ACC112 (cell line): ENCODE results near the gene ACKR4.
"Not testable (repeated sequence)": the region's sequence is repeated elsewhere in the genome, so short reads cannot be mapped to it uniquely, and the experiment has no call there.

Source experiments
- H2AFZ ChIP-seq: fragments of 200-600 bp; sonication (generic); one replicate; pipeline ENCODE4 v1.6.0; 2017; ENCODE audit warnings: antibody characterized with exemption, low read length; ENCODE audit not compliant: unreplicated experiment
- H3K27ac ChIP-seq: fragments of 200-600 bp; sonication (generic); 2 replicates; pipeline ENCODE4 v1.5.1; 2014; ENCODE audit warnings: low read depth, mild to moderate bottlenecking, antibody characterized with exemption, low read length, moderate library complexity
- H3K27me3 ChIP-seq: fragments of 200-600 bp; sonication (generic); 2 replicates; pipeline ENCODE4 v1.6.1; 2014; ENCODE audit warnings: mild to moderate bottlenecking, antibody characterized with exemption, low read length, moderate library complexity, mixed read lengths; ENCODE audit not compliant: insufficient read depth
- H3K36me3 ChIP-seq: fragments of 200-600 bp; sonication (generic); 2 replicates; pipeline ENCODE4 v1.6.1; 2016; ENCODE audit warnings: mild to moderate bottlenecking, antibody characterized with exemption, low read length, moderate library complexity, mixed read lengths; ENCODE audit not compliant: insufficient read depth
- H3K4me1 ChIP-seq: fragments of 200-600 bp; sonication (generic); one replicate; pipeline ENCODE4 v1.6.1; 2016; ENCODE audit warnings: low read length, mixed read lengths; ENCODE audit not compliant: insufficient read depth, unreplicated experiment, control insufficient read depth
- H3K4me3 ChIP-seq: fragments of 200-600 bp; sonication (generic); 2 replicates; pipeline ENCODE4 v1.5.1; 2014; ENCODE audit warnings: mild to moderate bottlenecking, low read depth, low read length
- H3K79me2 ChIP-seq: fragments of 200-600 bp; sonication (generic); one replicate; pipeline ENCODE4 v1.6.0; 2016; ENCODE audit warnings: low read length; ENCODE audit not compliant: control insufficient read depth, unreplicated experiment, insufficient read depth

ACKR4 gene

GRCh38 chr3:132637590-132637989 lies 40.5 kb downstream of the ACKR4 start:
- Histone ChIP-seq H3K4me1 (peaks cover 12% of the 10 kb centered on the region), H2AFZ (no peak overlapping the region), H3K79me2 (no peaks in the 10 kb centered on the region), H3K4me3 (peak overlapping the region; percentile 28; the same call in 1 of the 2 replicates), H3K27ac (peak overlapping the region; percentile 39), H3K27me3 (no peaks in the 10 kb centered on the region), H3K36me3 (peaks cover 12% of the 10 kb centered on the region; the same call in 1 of the 2 replicates)

- Histone ChIP-seq H2AFZ (no peak overlapping the region), H3K27me3 (no peaks in the 10 kb centered on the region), H3K36me3 (peaks cover 12% of the 10 kb centered on the region; the same call in 1 of the 2 replicates), H3K4me3 (no peak overlapping the region), H3K27ac (no peak overlapping the region), H3K79me2 (no peaks in the 10 kb centered on the region), H3K4me1 (peaks cover 12% of the 10 kb centered on the region)
Observed at GRCh38 chr3:132638706-132639105, 41.6 kb downstream of the ACKR4 start.

- H2AFZ ChIP-seq, H3K27me3 ChIP-seq, H3K79me2 ChIP-seq, H3K36me3 ChIP-seq, H3K4me3 ChIP-seq, H3K27ac ChIP-seq: not testable (repeated sequence)
- H3K4me1 ChIP-seq = peaks cover 18% of the 10 kb centered on the region
Observed at GRCh38 chr3:132641427-132641826, 44.4 kb downstream of the ACKR4 start.

- Histone ChIP-seq H3K36me3 (0 out of 2 replicates have a peak, but pooled peaks cover 4% of the 10 kb centered on the region), H3K4me3 (no peak overlapping the region), H3K27ac (no peak overlapping the region), H3K79me2 (no peaks in the 10 kb centered on the region), H3K4me1 (peaks cover 18% of the 10 kb centered on the region), H3K27me3 (no peaks in the 10 kb centered on the region), H2AFZ (no peak overlapping the region)
Observed at GRCh38 chr3:132641837-132642538, 44.9 kb downstream of the ACKR4 start.

- Histone ChIP-seq H3K4me3 (no peak overlapping the region), H3K36me3 (0 out of 2 replicates have a peak, but pooled peaks cover 4% of the 10 kb centered on the region), H2AFZ (no peak overlapping the region), H3K79me2 (no peaks in the 10 kb centered on the region), H3K4me1 (peaks cover 14% of the 10 kb centered on the region), H3K27ac (no peak overlapping the region), H3K27me3 (no peaks in the 10 kb centered on the region)
Observed at GRCh38 chr3:132642539-132642847, 45.4 kb downstream of the ACKR4 start.

GRCh38 chr3:132643366-132643765 lies 46.3 kb downstream of the ACKR4 start:
- H2AFZ ChIP-seq = no peak overlapping the region
- H3K4me3 ChIP-seq = no peak overlapping the region
- no peak overlapping the region for H3K27ac ChIP-seq
- H3K79me2 ChIP-seq = no peaks in the 10 kb centered on the region
- H3K27me3 ChIP-seq = no peaks in the 10 kb centered on the region
- peaks cover 6% of the 10 kb centered on the region for H3K4me1 ChIP-seq
- 0 out of 2 replicates have a peak, but pooled peaks cover 4% of the 10 kb centered on the region for H3K36me3 ChIP-seq

GRCh38 chr3:132645058-132645457 lies 48.0 kb downstream of the ACKR4 start:
- no peaks in the 10 kb centered on the region for H3K36me3 ChIP-seq
- H3K4me1 ChIP-seq = peaks cover 6% of the 10 kb centered on the region
- no peak overlapping the region for H2AFZ ChIP-seq
- no peak overlapping the region for H3K4me3 ChIP-seq
- no peaks in the 10 kb centered on the region for H3K79me2 ChIP-seq
- no peaks in the 10 kb centered on the region for H3K27me3 ChIP-seq
- H3K27ac ChIP-seq = no peak overlapping the region

GRCh38 chr3:132650153-132650552 lies 53.1 kb downstream of the ACKR4 start:
- Histone ChIP-seq H2AFZ (no peak overlapping the region), H3K79me2 (peaks cover 9% of the 10 kb centered on the region)

More at GRCh38 chr3:132650153-132650552, 53.1 kb downstream of the ACKR4 start:
- Histone ChIP-seq H3K4me1 (peaks cover under 1% of the 10 kb centered on the region), H3K27me3 (no peaks in the 10 kb centered on the region), H3K27ac (no peak overlapping the region), H3K4me3 (no peak overlapping the region), H3K36me3 (no peaks in the 10 kb centered on the region)
